NOMO-1 treated with dmso at 0.1 percent for 144 hours (cell line): ENCODE measurements around the gene TARBP2.

Experiments
- DNase-seq: peaks from one replicate; lab custom pipeline; 2025; ENCODE audit not compliant: unreplicated experiment; lab: John Stamatoyannopoulos, UW

The TARBP2 gene

DNA sequence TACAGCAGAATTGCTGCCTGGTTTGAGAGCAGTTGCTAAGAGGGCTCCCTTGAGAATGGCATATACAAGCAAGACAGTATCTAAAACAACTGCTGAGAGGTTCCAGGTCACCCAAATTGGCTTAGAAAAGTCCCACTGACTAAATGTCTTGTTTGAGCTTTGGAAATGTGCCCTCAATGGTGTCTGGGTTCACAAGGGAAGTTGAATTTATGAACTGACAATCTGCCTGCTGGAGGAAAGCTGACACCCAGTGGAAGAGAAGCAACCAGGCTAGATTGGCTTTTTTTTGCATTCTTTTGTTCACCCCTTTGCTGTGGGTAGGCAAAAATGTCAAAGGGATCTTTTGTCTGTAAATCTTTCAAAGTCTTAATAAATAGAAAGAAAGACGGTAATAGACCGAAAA lies 50.8 kb downstream of the TARBP2 start:
- DNase-seq = no peak

DNA sequence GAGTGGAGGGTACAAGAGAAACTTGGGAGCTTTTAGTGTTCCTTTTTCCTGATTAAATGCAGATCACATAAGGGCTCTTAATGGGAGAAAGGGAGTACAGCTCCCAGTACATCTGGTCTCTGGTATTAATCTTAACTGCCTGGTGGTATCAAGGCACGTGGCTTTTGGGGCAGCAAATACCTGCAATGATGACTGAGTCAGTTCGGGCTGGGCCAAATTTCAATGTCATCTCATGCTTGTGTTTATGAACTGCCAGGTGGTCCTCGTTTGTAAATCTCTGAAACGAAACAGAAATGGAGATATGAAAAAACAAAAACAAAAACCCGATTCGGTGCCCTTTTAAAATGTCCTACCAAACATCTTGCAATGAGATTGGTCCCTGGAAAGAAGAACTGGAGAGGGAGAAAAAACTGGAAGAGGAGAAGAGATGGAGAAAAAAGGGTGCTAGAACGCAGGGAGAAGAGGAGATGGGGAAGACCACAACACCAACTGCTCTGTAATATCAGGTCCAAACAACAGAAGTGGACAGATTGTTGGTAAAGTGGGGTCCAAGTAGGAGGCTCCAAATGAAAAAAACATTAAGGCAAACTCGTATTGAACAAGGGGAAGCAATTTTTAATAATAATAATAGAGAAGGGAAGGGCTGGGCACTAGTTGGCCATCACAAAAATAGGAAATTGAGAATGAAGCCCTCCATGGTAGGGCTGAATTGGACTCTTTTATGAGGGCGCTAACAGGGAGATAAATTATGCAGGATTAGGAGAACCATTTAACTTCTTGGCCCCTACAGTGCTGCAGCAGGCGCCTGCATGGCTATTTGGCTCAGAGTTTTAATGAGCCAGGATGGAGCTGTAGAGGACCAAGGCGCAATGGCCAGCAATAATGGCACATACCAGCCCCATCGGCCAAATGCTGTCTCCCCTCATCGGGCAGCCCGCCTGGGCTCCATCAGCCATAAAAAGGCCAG lies 51.6 kb downstream of the TARBP2 start:
- no peak for DNase-seq
